H1 (cell line): ENCODE data around the gene SLC25A24. TPM values are rescaled to one million over a fixed set of nuclear protein-coding genes. Genes with fewer than 3 reads are reported as not detected.
A peak's percentile ranks its signal among the peaks of the same experiment; 100 is the strongest.

Experiments
- CTCF ChIA-PET: fragments of 300-600 bp; sonication (Branson Sonifier 250); formaldehyde crosslinking; loops from one replicate; lab custom pipeline; 2021; ENCODE audit not compliant: partially characterized antibody; lab: Charles Lee
- POLR2A ChIA-PET: fragments of 300-600 bp; sonication (Branson Sonifier 250); formaldehyde crosslinking; loops from one replicate; lab custom pipeline; 2021; ENCODE audit warnings: inconsistent platforms; ENCODE audit not compliant: partially characterized antibody; lab: Charles Lee
- DNase-seq, 2 experiments: peaks; one replicate each; pipeline versions ENCODE4 v3.0.0 to v3.0.0-alpha.2; 2010 to 2022; ENCODE audit warnings: low spot score in 2 of 2, low read depth in 1 of 2, mixed read lengths in 1 of 2
- FAIRE-seq: peaks from 2 replicates; lab custom pipeline; 2011; peaks lifted over from hg19 to GRCh38; lab: Jason Lieb, UNC
- H2AFZ ChIP-seq: 2 replicates; pipeline ENCODE4 v1.8.1; 2012; ENCODE audit warnings: low read length, inconsistent platforms
- H2AK5ac ChIP-seq: 2 replicates; pipeline ENCODE4 v1.6.1; 2013; ENCODE audit warnings: low read depth, low read length
- H2BK120ac ChIP-seq: replicated peaks from 2 replicates; pipeline ENCODE3; 2013; ENCODE audit warnings: low read depth, low read length, inconsistent platforms
- H2BK12ac ChIP-seq: 2 replicates; pipeline ENCODE4 v1.6.1; 2013; ENCODE audit warnings: low read depth, low read length
- H2BK15ac ChIP-seq: 2 replicates; pipeline ENCODE4 v1.6.1; 2013; ENCODE audit warnings: low read length
- H2BK20ac ChIP-seq: 2 replicates; pipeline ENCODE4 v1.6.1; 2013; ENCODE audit warnings: low read length
- H2BK5ac ChIP-seq: 2 replicates; pipeline ENCODE4 v1.6.1; 2013; ENCODE audit warnings: low read depth, low read length
- H3K14ac ChIP-seq: 2 replicates; pipeline ENCODE4 v1.6.1; 2013; ENCODE audit warnings: inconsistent platforms; ENCODE audit not compliant: insufficient read length
- H3K18ac ChIP-seq: 2 replicates; pipeline ENCODE4 v1.6.1; 2013; ENCODE audit warnings: low read length; ENCODE audit errors: extremely low read depth
- H3K23ac ChIP-seq: 2 replicates; pipeline ENCODE4 v1.6.1; 2013; ENCODE audit warnings: inconsistent platforms; ENCODE audit not compliant: insufficient read length
- H3K23me2 ChIP-seq: 2 replicates; pipeline ENCODE4 v1.6.1; 2013; ENCODE audit warnings: low read depth, low read length
- H3K27ac ChIP-seq: 2 replicates; pipeline ENCODE4 v1.6.1; 2011; ENCODE audit warnings: low read depth, low read length, inconsistent platforms
- H3K27me3 ChIP-seq, 4 experiments: replicated peaks in 1 of 4; 1 replicate in 1 of 4; 2 replicates in 3 of 4; pipeline versions ENCODE4 v1.6.1 to v1.8.1; 2011 to 2013; ENCODE audit warnings: low read length in 3 of 4, mild to moderate bottlenecking in 3 of 4, inconsistent platforms in 2 of 4, mixed read lengths in 2 of 4, moderate library complexity in 1 of 4; ENCODE audit not compliant: control insufficient read depth in 3 of 4, insufficient read depth in 3 of 4; ENCODE audit errors: extremely low read depth in 1 of 4
- H3K36me3 ChIP-seq, 4 experiments: 2 replicates each; pipeline versions ENCODE4 v1.6.1 to v1.8.1; 2011 to 2013; ENCODE audit warnings: mild to moderate bottlenecking in 4 of 4, low read length in 3 of 4, moderate library complexity in 2 of 4, control low read depth in 1 of 4, inconsistent platforms in 1 of 4; ENCODE audit not compliant: insufficient read depth in 4 of 4, control insufficient read depth in 2 of 4
- H3K4ac ChIP-seq: replicated peaks from 2 replicates; pipeline ENCODE3; 2013; ENCODE audit warnings: low read length, low read depth, mixed read lengths, inconsistent platforms; ENCODE audit not compliant: insufficient read length
- H3K4me1 ChIP-seq, 4 experiments: replicated peaks in 1 of 4; 1 replicate in 1 of 4; 2 replicates in 3 of 4; pipeline versions ENCODE4 v1.6.1 to v1.8.1; 2011 to 2013; ENCODE audit warnings: low read length in 3 of 4, inconsistent platforms in 2 of 4, mixed read lengths in 1 of 4; ENCODE audit not compliant: insufficient read depth in 4 of 4, control insufficient read depth in 3 of 4
- H3K4me2 ChIP-seq, 2 experiments: 2 replicates each; pipeline versions ENCODE4 v1.6.1 to v1.8.1; 2011 to 2013; ENCODE audit warnings: low read depth in 2 of 2, low read length in 2 of 2, control low read depth in 1 of 2, inconsistent platforms in 1 of 2, mild to moderate bottlenecking in 1 of 2; ENCODE audit not compliant: insufficient read depth in 1 of 2
- H3K4me3 ChIP-seq, 4 experiments: fragments of 200-600, 300-600 bp in 1 of 4; sonication (generic), shearing (Covaris generic), sonication (Bioruptor Twin) in 1 of 4; 2 replicates each; pipeline versions ENCODE4 v1.5.1 to v1.8.1; 2011 to 2016; ENCODE audit warnings: low read length in 4 of 4, low read depth in 3 of 4, control low read depth in 2 of 4, inconsistent platforms in 2 of 4, mild to moderate bottlenecking in 2 of 4, mixed read lengths in 1 of 4, moderate library complexity in 1 of 4; ENCODE audit not compliant: insufficient read depth in 2 of 4; ENCODE audit errors: extremely low read depth in 1 of 4
- H3K56ac ChIP-seq: replicated peaks from 2 replicates; pipeline ENCODE3; 2013; ENCODE audit warnings: low read depth, mild to moderate bottlenecking, mixed read lengths, low read length, inconsistent platforms; ENCODE audit not compliant: insufficient read length
- H3K79me1 ChIP-seq: 2 replicates; pipeline ENCODE4 v1.6.1; 2013; ENCODE audit warnings: low read depth, low read length, control low read depth
- H3K79me2 ChIP-seq, 2 experiments: 2 replicates each; pipeline versions ENCODE4 v1.6.1 to v1.8.1; 2012 to 2013; ENCODE audit warnings: low read length in 2 of 2, mild to moderate bottlenecking in 2 of 2, inconsistent platforms in 1 of 2; ENCODE audit not compliant: insufficient read depth in 2 of 2, control insufficient read depth in 1 of 2
- H3K9ac ChIP-seq, 4 experiments: replicated peaks in 1 of 4; 1 replicate in 1 of 4; 2 replicates in 3 of 4; pipeline versions ENCODE4 v1.6.1 to v1.8.1; 2011 to 2013; ENCODE audit warnings: low read depth in 3 of 4, low read length in 3 of 4, control low read depth in 2 of 4, mild to moderate bottlenecking in 2 of 4, moderate library complexity in 2 of 4, inconsistent platforms in 1 of 4; ENCODE audit errors: extremely low read depth in 1 of 4
- H3K9me3 ChIP-seq, 2 experiments: 2 replicates each; pipeline versions ENCODE4 v1.6.1 to v1.8.1; 2012 to 2013; ENCODE audit warnings: mild to moderate bottlenecking in 2 of 2, moderate library complexity in 2 of 2, control low read depth in 1 of 2, inconsistent platforms in 1 of 2, low read depth in 1 of 2, low read length in 1 of 2, mixed read lengths in 1 of 2; ENCODE audit not compliant: insufficient read depth in 2 of 2
- H4K20me1 ChIP-seq, 2 experiments: replicated peaks in 1 of 2; 2 replicates each; pipeline versions ENCODE3 to v1.8.1; 2011 to 2013; ENCODE audit warnings: inconsistent platforms in 2 of 2, low read length in 2 of 2, mild to moderate bottlenecking in 1 of 2; ENCODE audit not compliant: insufficient read depth in 2 of 2, control insufficient read depth in 1 of 2
- H4K5ac ChIP-seq: 2 replicates; pipeline ENCODE4 v1.6.1; 2013; ENCODE audit warnings: low read length, low read depth, mixed read lengths, inconsistent platforms; ENCODE audit not compliant: insufficient read length
- H4K8ac ChIP-seq: 2 replicates; pipeline ENCODE4 v1.8.0; 2013; ENCODE audit warnings: mild to moderate bottlenecking, moderate library complexity, low read length, inconsistent platforms; ENCODE audit not compliant: insufficient read depth; ENCODE audit errors: extremely low read depth
- H4K91ac ChIP-seq: replicated peaks from 2 replicates; pipeline ENCODE3; 2013; ENCODE audit warnings: low read length, mixed read lengths, inconsistent platforms; ENCODE audit not compliant: insufficient read length
- TAF1 ChIP-seq: IDR thresholded peaks from 2 replicates; pipeline ENCODE4 v1.6.1; 2011; ENCODE audit warnings: mild to moderate bottlenecking, low read depth, low read length
- TAF7 ChIP-seq: optimal IDR thresholded peaks from 2 replicates; pipeline ENCODE3; 2011; ENCODE audit warnings: low read depth, mild to moderate bottlenecking, inconsistent platforms, low read length, moderate library complexity, borderline replicate concordance
- TBP ChIP-seq: IDR thresholded peaks from 2 replicates; pipeline ENCODE4 v1.6.1; 2011; ENCODE audit warnings: low read depth, low read length, improper control_type of control experiment
- WGBS, 2 experiments: shearing (Covaris generic) in 1 of 2; methylation state at CpG; one replicate each; pipeline versions ENCODE4 v1.1.6 to v1.1.7; 2013 to 2015; ENCODE audit warnings: low lambda C conversion rate in 2 of 2, mixed read lengths in 2 of 2, inconsistent platforms in 1 of 2, low coverage in 1 of 2, missing lambda C conversion rate in 1 of 2; ENCODE audit not compliant: insufficient replicate concordance in 2 of 2, insufficient coverage in 1 of 2, insufficient read length in 1 of 2; ENCODE audit errors: extremely low coverage in 1 of 2, missing lambda C conversion rate in 1 of 2; 5-methylcytosine and 5-hydroxymethylcytosine counted together
- polyA plus RNA-seq, 7 experiments: library from polyadenylated mRNA; depleted of rRNA in 3 of 7; stranded (reverse) in 5 of 7; unstranded in 2 of 7; fragments of >200 nt in 5 of 7; fragments of 200-250 nt in 2 of 7; gene quantifications; 1 replicate in 5 of 7; 2 replicates in 1 of 7; 4 replicates in 1 of 7; pipeline versions ENCODE4 v1.2.1 to v1.2.3, GENCODE V29; 2011 to 2013; ENCODE audit warnings: missing spikeins in 2 of 7, mixed read lengths in 2 of 7
- total RNA-seq: library from RNA; stranded (reverse); fragmentation: NEBNext Ultra II Directional; extraction: Animal tissue kit (Norgen Biotek cat#: 25700); gene quantifications from 2 replicates; pipeline ENCODE4 v1.2.1, GENCODE V29; 2021

SLC25A24 gene
- total and polyA plus RNA-seq, 2 of the 8 experiments (the other 6 are each of a cell fraction or from before 2014, with no cell fraction given): 13.6 to 40.6 TPM

- Histone ChIP-seq H2BK15ac (0 out of 2 replicates have a peak overlapping the region, but pooled peaks have one; percentile 5), H2BK12ac (no peak overlapping the region), H3K9me3 (no peaks in the 10 kb centered on the region), H3K4me3 (no peak overlapping the region), H2BK5ac (no peak overlapping the region), H3K14ac (no peak overlapping the region), H4K8ac (no peak overlapping the region), H3K4me1 (no peaks in the 10 kb centered on the region), H3K27ac (no peak overlapping the region), H2BK20ac (no peak overlapping the region), H3K36me3 (no peaks in the 10 kb centered on the region), H3K56ac (no peak overlapping the region), H4K5ac (no peak overlapping the region), H2AK5ac (no peak overlapping the region), H3K4ac (no peak overlapping the region), H3K23ac (no peak overlapping the region), H2AFZ (no peak overlapping the region), H3K9ac (no peak overlapping the region), H3K27me3 (no peaks in the 10 kb centered on the region), H4K20me1 (no peaks in the 10 kb centered on the region), H3K79me1 (no peaks in the 10 kb centered on the region), H3K18ac (no peak overlapping the region), H3K23me2 (no peaks in the 10 kb centered on the region), H2BK120ac (no peak overlapping the region), H3K4me2 (no peak overlapping the region), H4K91ac (no peak overlapping the region), H3K79me2 (no peaks in the 10 kb centered on the region)
- ChIA-PET POLR2A (no interaction called here), CTCF (interaction anchor here (0.7 to 1.8 kb wide), 6 partner anchors 12 to 478 kb away, joined by 3 to 10 read pairs (median 4); no protein-coding TSS in a partner anchor)
- DNase-seq: no peak
- no peak for TF ChIP-seq TAF1
- TF ChIP-seq TAF7: no peak
- no peak for TF ChIP-seq TBP
- 85% methylated on average over 4 of the region's 4 CpGs; no CpG with 5 or more reads in 1 of the 2 experiments for WGBS, 2 experiments
- FAIRE-seq: no peak
Measured at GRCh38 chr1:108114033-108114599, 86.0 kb downstream of the SLC25A24 start.
